Hepatocyte (in vitro differentiated cells): ENCODE data around the gene EYA4. TPM values are rescaled to one million over a fixed set of nuclear protein-coding genes. Genes with fewer than 3 reads are reported as not detected.

Experiments
- DNase-seq: peaks from one replicate; pipeline ENCODE4 v3.0.0-alpha.2; 2016; ENCODE audit warnings: low spot score
- H2AFZ ChIP-seq: fragments of 200-600 bp; sonication (generic); 2 replicates; pipeline ENCODE4 v1.6.0; 2016; ENCODE audit warnings: antibody characterized with exemption, mild to moderate bottlenecking
- H3K27ac ChIP-seq: fragments of 200-600 bp; sonication (generic); 2 replicates; pipeline ENCODE4 v1.5.1; 2016; ENCODE audit warnings: mild to moderate bottlenecking
- H3K27me3 ChIP-seq: fragments of 200-600 bp; sonication (generic); 2 replicates; pipeline ENCODE4 v1.6.1; 2016
- H3K36me3 ChIP-seq: fragments of 200-600 bp; sonication (generic); replicated peaks from 2 replicates; pipeline ENCODE4 v1.5.1; 2016; ENCODE audit warnings: low read depth; ENCODE audit not compliant: insufficient read depth
- H3K4me1 ChIP-seq: fragments of 200-600 bp; sonication (generic); 2 replicates; pipeline ENCODE4 v1.5.1; 2016; ENCODE audit warnings: mild to moderate bottlenecking, moderate library complexity; ENCODE audit not compliant: insufficient read depth
- H3K4me2 ChIP-seq: fragments of 200-600 bp; sonication (generic); 2 replicates; pipeline ENCODE4 v1.6.0; 2016
- H3K4me3 ChIP-seq: fragments of 200-600 bp; sonication (generic); 2 replicates; pipeline ENCODE4 v1.5.1; 2016; ENCODE audit warnings: mild to moderate bottlenecking
- H3K79me2 ChIP-seq: fragments of 200-600 bp; sonication (generic); 2 replicates; pipeline ENCODE4 v1.6.0; 2017; ENCODE audit warnings: mild to moderate bottlenecking
- H3K9me2 ChIP-seq: fragments of 200-600 bp; sonication (generic); replicated peaks from 2 replicates; pipeline ENCODE4 v1.6.0; 2017; ENCODE audit warnings: mild to moderate bottlenecking; ENCODE audit not compliant: insufficient read depth
- H3K9me3 ChIP-seq: fragments of 200-600 bp; sonication (generic); 2 replicates; pipeline ENCODE4 v1.5.1; 2016; ENCODE audit warnings: low read depth, mild to moderate bottlenecking
- H4K20me1 ChIP-seq: fragments of 200-600 bp; sonication (generic); 2 replicates; pipeline ENCODE4 v1.6.0; 2016; ENCODE audit warnings: mild to moderate bottlenecking; ENCODE audit not compliant: insufficient read depth, poor library complexity, severe bottlenecking
- CTCF ChIP-seq: fragments of 200-600 bp; sonication (generic); IDR thresholded peaks from 2 replicates; pipeline ENCODE4 v1.5.1; 2016; ENCODE audit warnings: antibody characterized with exemption, mild to moderate bottlenecking; ENCODE audit not compliant: poor library complexity
- EZH2 ChIP-seq: fragments of 200-600 bp; sonication (generic); IDR thresholded peaks from 2 replicates; pipeline ENCODE4 v1.6.1; 2016; ENCODE audit warnings: antibody characterized with exemption, mild to moderate bottlenecking, borderline replicate concordance
- EZH2phosphoT487 ChIP-seq: fragments of 200-600 bp; sonication (generic); IDR thresholded peaks from one replicate; pipeline ENCODE4 v1.6.1; 2018; ENCODE audit warnings: antibody characterized with exemption, mild to moderate bottlenecking, low read depth, moderate library complexity; ENCODE audit not compliant: unreplicated experiment, severe bottlenecking
- WGBS: methylation state at CpG from one replicate; pipeline ENCODE4 v1.1.6; 2016; ENCODE audit warnings: low lambda C conversion rate; ENCODE audit errors: missing lambda C conversion rate; 5-methylcytosine and 5-hydroxymethylcytosine counted together
- polyA plus RNA-seq: library from polyadenylated mRNA; unstranded; fragments of >200 nt; fragmentation: Nextera tagmentation; extraction: Ambion mirVana; gene quantifications from 2 replicates; pipeline ENCODE4 v1.2.1, GENCODE V29; 2016
- total RNA-seq: library from RNA; depleted of rRNA; stranded (reverse); fragments of >200 nt; gene quantifications from 2 replicates; pipeline ENCODE4 v1.2.3, GENCODE V29; 2014

The EYA4 gene
- total and polyA plus RNA-seq, 2 experiments from 2014 or later = 0.33 to 1.8 TPM

- TF ChIP-seq EZH2 (no peak), CTCF (no peak), EZH2phosphoT487 (no peak)
- DNase-seq = no peak
- H3K9me2 ChIP-seq = no peaks in the 10 kb centered on the region
- H3K9me3 ChIP-seq = no peaks in the 10 kb centered on the region
- H4K20me1 ChIP-seq = no peaks in the 10 kb centered on the region
- no peak overlapping the region for H2AFZ ChIP-seq
- no peaks in the 10 kb centered on the region for H3K36me3 ChIP-seq
- H3K4me2 ChIP-seq = no peak overlapping the region
- H3K27me3 ChIP-seq = no peaks in the 10 kb centered on the region
- no peak overlapping the region for H3K27ac ChIP-seq
- H3K4me1 ChIP-seq = peaks cover 9% of the 10 kb centered on the region
- H3K79me2 ChIP-seq = no peaks in the 10 kb centered on the region
- H3K4me3 ChIP-seq = no peak overlapping the region
- 75% methylated on average over 3 of the region's 3 CpGs for WGBS
These were observed 263.6 kb downstream of the EYA4 start for GRCh38 chr6:133504761-133505160.

- no peak for DNase-seq
- Histone ChIP-seq H3K4me3 (no peak overlapping the region), H3K4me1 (peaks cover 9% of the 10 kb centered on the region), H3K9me3 (no peaks in the 10 kb centered on the region), H3K27me3 (no peaks in the 10 kb centered on the region), H3K27ac (no peak overlapping the region), H4K20me1 (no peaks in the 10 kb centered on the region), H3K4me2 (no peak overlapping the region), H3K9me2 (no peaks in the 10 kb centered on the region), H3K36me3 (no peaks in the 10 kb centered on the region), H3K79me2 (no peaks in the 10 kb centered on the region), H2AFZ (no peak overlapping the region)
- no peak for TF ChIP-seq EZH2
- TF ChIP-seq EZH2phosphoT487 = no peak
- 94% methylated on average over 3 of the region's 3 CpGs for WGBS
These were observed 264.5 kb downstream of the EYA4 start for GRCh38 chr6:133505681-133506080.

GRCh38 chr6:133512410-133513016 lies 271.4 kb downstream of the EYA4 start:
- Histone ChIP-seq H2AFZ (no peak overlapping the region), H3K27me3 (no peaks in the 10 kb centered on the region), H4K20me1 (no peaks in the 10 kb centered on the region), H3K4me1 (no peaks in the 10 kb centered on the region), H3K36me3 (no peaks in the 10 kb centered on the region), H3K9me3 (no peaks in the 10 kb centered on the region), H3K4me3 (no peak overlapping the region), H3K79me2 (no peaks in the 10 kb centered on the region), H3K27ac (no peak overlapping the region), H3K4me2 (no peak overlapping the region), H3K9me2 (no peaks in the 10 kb centered on the region)
- TF ChIP-seq EZH2 = no peak
- peak; percentile 85 for TF ChIP-seq CTCF
- peak; percentile 65 for DNase-seq
- WGBS = 30% methylated on average over 4 of the region's 4 CpGs

- Histone ChIP-seq H2AFZ (no peak overlapping the region), H3K36me3 (no peaks in the 10 kb centered on the region), H3K79me2 (no peaks in the 10 kb centered on the region), H3K4me1 (no peaks in the 10 kb centered on the region), H3K9me2 (no peaks in the 10 kb centered on the region), H3K4me2 (no peak overlapping the region), H4K20me1 (no peaks in the 10 kb centered on the region), H3K4me3 (no peak overlapping the region), H3K27ac (no peak overlapping the region), H3K9me3 (no peaks in the 10 kb centered on the region), H3K27me3 (peaks cover 3% of the 10 kb centered on the region)
- TF ChIP-seq EZH2 (no peak), CTCF (no peak), EZH2phosphoT487 (no peak)
- WGBS = 87% methylated on average over 1 of the region's 1 CpG
- no peak for DNase-seq
These were observed 282.7 kb downstream of the EYA4 start for GRCh38 chr6:133523816-133524215.
